ENCODE measurements around the gene ABCA1.
A peak's percentile ranks its signal among the peaks of the same experiment; 100 is the strongest.

Gene ABCA1

GRCh38 chr9:104896131-104896530, 31.8 kb downstream of the ABCA1 start:
- no peak for TF ChIP-seq CTCF (IDR thresholded peaks at IDR 0.05; ENCODE audit: insufficient read depth, low read depth, low read length, missing control alignments)
- no peak overlapping the region for H3K4me3 ChIP-seq (ENCODE audit: low read length)
- no peak for DNase-seq (ENCODE audit: low read depth)

- no peak overlapping the region for H3K4me3 ChIP-seq (ENCODE audit: low read length)
- DNase-seq (ENCODE audit: low read depth), result peak; percentile 51
- no peak for TF ChIP-seq CTCF (IDR thresholded peaks at IDR 0.05; ENCODE audit: insufficient read depth, low read depth, low read length, missing control alignments)
Observed at GRCh38 chr9:104895572-104895971, 32.4 kb downstream of the ABCA1 start.

- TF ChIP-seq CTCF (IDR thresholded peaks at IDR 0.05; ENCODE audit: insufficient read depth, low read depth, low read length, missing control alignments), result no peak
- H3K4me3 ChIP-seq (ENCODE audit: low read length), result no peak overlapping the region
- DNase-seq (ENCODE audit: low read depth), result no peak
Observed at GRCh38 chr9:104892701-104893100, 35.3 kb downstream of the ABCA1 start.

GRCh38 chr9:104890433-104890770, 37.6 kb downstream of the ABCA1 start:
- no peak for TF ChIP-seq CTCF (IDR thresholded peaks at IDR 0.05; ENCODE audit: insufficient read depth, low read depth, low read length, missing control alignments)
- H3K4me3 ChIP-seq (ENCODE audit: low read length), result no peak overlapping the region
- DNase-seq (ENCODE audit: low read depth), result no peak

- TF ChIP-seq CTCF (IDR thresholded peaks at IDR 0.05; ENCODE audit: insufficient read depth, low read depth, low read length, missing control alignments), result no peak
- H3K4me3 ChIP-seq (ENCODE audit: low read length), result no peak overlapping the region
- no peak for DNase-seq (ENCODE audit: low read depth)
Observed at GRCh38 chr9:104885818-104886709, 41.9 kb downstream of the ABCA1 start.

GRCh38 chr9:104883169-104883568, 44.8 kb downstream of the ABCA1 start:
- no peak for TF ChIP-seq CTCF (IDR thresholded peaks at IDR 0.05; ENCODE audit: insufficient read depth, low read depth, low read length, missing control alignments)
- H3K4me3 ChIP-seq (ENCODE audit: low read length), result no peak overlapping the region
- no peak for DNase-seq (ENCODE audit: low read depth)

GRCh38 chr9:104882566-104882965, 45.4 kb downstream of the ABCA1 start:
- DNase-seq (ENCODE audit: low read depth), result no peak
- no peak for TF ChIP-seq CTCF (IDR thresholded peaks at IDR 0.05; ENCODE audit: insufficient read depth, low read depth, low read length, missing control alignments)

More at GRCh38 chr9:104882566-104882965, 45.4 kb downstream of the ABCA1 start:
- no peak overlapping the region for H3K4me3 ChIP-seq (ENCODE audit: low read length)

All from epithelial cell of esophagus (primary cell).